ENCODE data around the gene POMT2.

Gene POMT2

GRCh38 chr14:77279719-77280118, 41.0 kb downstream of the POMT2 start:
- no peak for TF ChIP-seq ZFX (IDR thresholded peaks at IDR 0.05)
- no peak for TF ChIP-seq CTCF (conservative IDR thresholded peaks at IDR 0.05)
- no peak overlapping the region for H3K27ac ChIP-seq

GRCh38 chr14:77278461-77279230, 42.0 kb downstream of the POMT2 start:
- TF ChIP-seq ZFX (IDR thresholded peaks at IDR 0.05) (no peak), CTCF (conservative IDR thresholded peaks at IDR 0.05) (no peak)
- H3K27ac ChIP-seq = no peak overlapping the region

- no peak overlapping the region for H3K27ac ChIP-seq
- TF ChIP-seq ZFX (IDR thresholded peaks at IDR 0.05) (no peak), CTCF (conservative IDR thresholded peaks at IDR 0.05) (no peak)
These were observed 43.7 kb downstream of the POMT2 start for GRCh38 chr14:77276959-77277358.

- H3K27ac ChIP-seq = no peak overlapping the region
- TF ChIP-seq ZFX (IDR thresholded peaks at IDR 0.05) (no peak), CTCF (conservative IDR thresholded peaks at IDR 0.05) (no peak)
These were observed 44.3 kb downstream of the POMT2 start for GRCh38 chr14:77276295-77276935.

GRCh38 chr14:77275601-77276017, 45.1 kb downstream of the POMT2 start:
- H3K27ac ChIP-seq = no peak overlapping the region
- no peak for TF ChIP-seq ZFX (IDR thresholded peaks at IDR 0.05)
- TF ChIP-seq CTCF (conservative IDR thresholded peaks at IDR 0.05) = no peak

GRCh38 chr14:77275041-77275580, 45.6 kb downstream of the POMT2 start:
- no peak overlapping the region for H3K27ac ChIP-seq
- no peak for TF ChIP-seq CTCF (conservative IDR thresholded peaks at IDR 0.05)

- TF ChIP-seq ZFX (IDR thresholded peaks at IDR 0.05) = no peak
- no peak for TF ChIP-seq CTCF (conservative IDR thresholded peaks at IDR 0.05)
- no peak overlapping the region for H3K27ac ChIP-seq
These were observed 46.9 kb downstream of the POMT2 start for GRCh38 chr14:77273796-77274195.
